IMR-90 (cell line): Measurements from ENCODE around the gene AMOTL1. TPM values are rescaled to one million over a fixed set of nuclear protein-coding genes. Genes with fewer than 3 reads are reported as not detected.
A peak's percentile ranks its signal among the peaks of the same experiment; 100 is the strongest.

Experiments
- ATAC-seq: fragments of 200-7000 bp; cut with Tn5 transposase; 2 replicates; pipeline ENCODE4 v1.9.1; 2020; ENCODE audit warnings: low read depth, mild to moderate bottlenecking, moderate library complexity
- BruUV-seq: library from RNA; stranded (reverse); fragments of 400-500 nt; replicated peaks from 2 replicates; lab custom pipeline; 2021; lab: Mats Ljungman, UMichigan
- CTCF ChIA-PET: fragments of 300-600 bp; formaldehyde crosslinking; extraction: SDS; loops from one replicate; lab custom pipeline; 2021; ENCODE audit warnings: antibody characterized with exemption; lab: Yijun Ruan, JAX
- POLR2A ChIA-PET: fragments of 300-600 bp; sonication (Branson Sonifier 250); formaldehyde crosslinking; loops from one replicate; lab custom pipeline; 2022; ENCODE audit warnings: antibody characterized with exemption; ENCODE audit not compliant: unreplicated experiment; lab: Charles Lee
- DNase-seq: peaks from one replicate; pipeline ENCODE4 v3.0.0; 2013
- H2AFZ ChIP-seq: replicated peaks from 2 replicates; pipeline ENCODE3; 2013; ENCODE audit warnings: low read length, mild to moderate bottlenecking; ENCODE audit not compliant: poor library complexity
- H2AK5ac ChIP-seq: 2 replicates; pipeline ENCODE4 v1.6.1; 2013; ENCODE audit warnings: low read depth, low read length, inconsistent platforms
- H2AK9ac ChIP-seq: replicated peaks from 2 replicates; pipeline ENCODE3; 2013; ENCODE audit warnings: mild to moderate bottlenecking, low read depth, low read length, moderate library complexity; ENCODE audit not compliant: poor library complexity
- H2BK120ac ChIP-seq: 2 replicates; pipeline ENCODE4 v1.6.1; 2013; ENCODE audit warnings: low read depth, low read length, inconsistent platforms
- H2BK15ac ChIP-seq: 3 replicates; pipeline ENCODE4 v1.6.1; 2013; ENCODE audit warnings: low read depth, low read length, inconsistent platforms
- H2BK20ac ChIP-seq: 2 replicates; pipeline ENCODE4 v1.6.1; 2013; ENCODE audit warnings: low read depth, mild to moderate bottlenecking, inconsistent platforms, low read length, moderate library complexity
- H2BK5ac ChIP-seq: 2 replicates; pipeline ENCODE4 v1.6.1; 2013; ENCODE audit warnings: mild to moderate bottlenecking, low read depth, low read length, inconsistent platforms; ENCODE audit not compliant: poor library complexity, severe bottlenecking
- H3K14ac ChIP-seq: replicated peaks from 2 replicates; pipeline ENCODE4 v1.6.1; 2013; ENCODE audit warnings: low read depth, low read length, inconsistent platforms
- H3K18ac ChIP-seq: 2 replicates; pipeline ENCODE4 v1.6.1; 2013; ENCODE audit warnings: low read depth, low read length, control low read depth
- H3K23ac ChIP-seq: 2 replicates; pipeline ENCODE4 v1.6.1; 2013; ENCODE audit warnings: low read depth, low read length, inconsistent platforms
- H3K27ac ChIP-seq: 2 replicates; pipeline ENCODE4 v1.5.1; 2013; ENCODE audit warnings: mild to moderate bottlenecking, control low read depth, low read length; ENCODE audit not compliant: insufficient read depth
- H3K27me3 ChIP-seq: 2 replicates; pipeline ENCODE4 v1.6.1; 2013; ENCODE audit warnings: low read length; ENCODE audit not compliant: control insufficient read depth, insufficient read depth
- H3K36me3 ChIP-seq: 2 replicates; pipeline ENCODE4 v1.6.1; 2013; ENCODE audit warnings: low read length, mixed read lengths; ENCODE audit not compliant: control insufficient read depth, insufficient read depth
- H3K4ac ChIP-seq: 2 replicates; pipeline ENCODE4 v1.6.1; 2013; ENCODE audit warnings: low read depth, low read length, inconsistent platforms
- H3K4me1 ChIP-seq: 2 replicates; pipeline ENCODE4 v1.6.1; 2013; ENCODE audit warnings: low read length, mixed read lengths; ENCODE audit not compliant: control insufficient read depth, insufficient read depth
- H3K4me2 ChIP-seq: 2 replicates; pipeline ENCODE4 v1.6.1; 2013; ENCODE audit warnings: low read depth, mild to moderate bottlenecking, control low read depth, low read length, moderate library complexity
- H3K4me3 ChIP-seq: 2 replicates; pipeline ENCODE4 v1.5.1; 2013; ENCODE audit warnings: low read depth, mild to moderate bottlenecking, control low read depth, low read length, moderate library complexity; ENCODE audit not compliant: insufficient read depth
- H3K56ac ChIP-seq: 2 replicates; pipeline ENCODE4 v1.6.1; 2013; ENCODE audit warnings: low read length, inconsistent platforms; ENCODE audit not compliant: insufficient read depth; ENCODE audit errors: extremely low read depth
- H3K79me1 ChIP-seq, 2 experiments: 2 replicates each; pipeline ENCODE4 v1.6.1; 2013; ENCODE audit warnings: low read length in 2 of 2, inconsistent platforms in 1 of 2, low read depth in 1 of 2
- H3K9ac ChIP-seq: 2 replicates; pipeline ENCODE4 v1.6.1; 2013; ENCODE audit warnings: low read depth, low read length, control low read depth
- H3K9me1 ChIP-seq: 2 replicates; pipeline ENCODE4 v1.6.1; 2013; ENCODE audit warnings: low read length, inconsistent platforms; ENCODE audit not compliant: insufficient read depth
- H3K9me3 ChIP-seq: 2 replicates; pipeline ENCODE4 v1.6.1; 2013; ENCODE audit warnings: low read length; ENCODE audit not compliant: control insufficient read depth, insufficient read depth
- H4K20me1 ChIP-seq: 2 replicates; pipeline ENCODE4 v1.6.1; 2013; ENCODE audit warnings: low read length, inconsistent platforms; ENCODE audit not compliant: insufficient read depth
- H4K5ac ChIP-seq: 2 replicates; pipeline ENCODE4 v1.6.1; 2013; ENCODE audit warnings: mild to moderate bottlenecking, low read depth, low read length, control low read depth
- H4K8ac ChIP-seq, 2 experiments: 2 replicates each; pipeline ENCODE4 v1.6.1; 2013; ENCODE audit warnings: low read depth in 2 of 2, low read length in 2 of 2, control low read depth in 1 of 2, inconsistent platforms in 1 of 2
- H4K91ac ChIP-seq: 2 replicates; pipeline ENCODE4 v1.6.1; 2013; ENCODE audit warnings: low read depth, low read length, inconsistent platforms; ENCODE audit not compliant: insufficient read depth
- BHLHE40 ChIP-seq: fragments of 150-350 bp; IDR thresholded peaks from 2 replicates; pipeline ENCODE4 v1.6.1; 2016; ENCODE audit warnings: mild to moderate bottlenecking, low read depth, low read length
- CEBPB ChIP-seq: IDR thresholded peaks from 2 replicates; pipeline ENCODE4 v1.6.1; 2012; ENCODE audit warnings: low read depth, low read length, improper control_type of control experiment
- FOS ChIP-seq: fragments of 150-350 bp; IDR thresholded peaks from 2 replicates; pipeline ENCODE4 v1.6.1; 2016; ENCODE audit warnings: low read depth, low read length
- MAFK ChIP-seq: IDR thresholded peaks from 2 replicates; pipeline ENCODE4 v1.6.1; 2012; ENCODE audit warnings: low read depth, low read length, improper control_type of control experiment
- MAZ ChIP-seq: IDR thresholded peaks from 2 replicates; pipeline ENCODE4 v1.6.1; 2012; ENCODE audit warnings: low read depth, mild to moderate bottlenecking, low read length, improper control_type of control experiment, moderate library complexity, borderline replicate concordance
- MXI1 ChIP-seq: IDR thresholded peaks from 2 replicates; pipeline ENCODE4 v1.6.1; 2012; ENCODE audit warnings: low read depth, mild to moderate bottlenecking, low read length, moderate library complexity, borderline replicate concordance
- NFE2L2 ChIP-seq: fragments of 150-350 bp; IDR thresholded peaks from 2 replicates; pipeline ENCODE4 v1.6.1; 2016; ENCODE audit warnings: low read depth, mild to moderate bottlenecking, low read length
- POLR2A ChIP-seq: IDR thresholded peaks from 2 replicates; pipeline ENCODE4 v1.6.1; 2012; ENCODE audit warnings: mild to moderate bottlenecking, low read depth, low read length
- RAD21 ChIP-seq: IDR thresholded peaks from 2 replicates; pipeline ENCODE4 v1.6.1; 2012; ENCODE audit warnings: low read length, improper control_type of control experiment
- RCOR1 ChIP-seq: IDR thresholded peaks from 2 replicates; pipeline ENCODE4 v1.6.1; 2012; ENCODE audit warnings: mild to moderate bottlenecking, low read length, improper control_type of control experiment; ENCODE audit not compliant: insufficient replicate concordance
- RFX5 ChIP-seq: IDR thresholded peaks from 2 replicates; pipeline ENCODE4 v1.8.0; 2012; ENCODE audit warnings: low read depth, mild to moderate bottlenecking, low read length, moderate library complexity
- SMC3 ChIP-seq: fragments of 150-350 bp; IDR thresholded peaks from 2 replicates; pipeline ENCODE4 v1.6.1; 2016; ENCODE audit warnings: low read depth, mild to moderate bottlenecking, antibody characterized with exemption, low read length, moderate library complexity
- WGBS, 2 experiments: methylation state at CpG; one replicate each; pipeline versions ENCODE4 v1.1.5 to v1.1.7; 2013; ENCODE audit warnings: missing lambda C conversion rate in 2 of 2; ENCODE audit not compliant: insufficient read length in 1 of 2; ENCODE audit errors: extremely low coverage in 2 of 2; 5-methylcytosine and 5-hydroxymethylcytosine counted together
- dilution Hi-C: fragments of 300-500 bp; cut with HindIII; formaldehyde crosslinking; loops from one replicate; pipeline ENCODE4 v1.14.3; 2018; ENCODE audit warnings: low sequenced_read_pairs; ENCODE audit not compliant: unreplicated experiment
- in situ Hi-C: fragments of 300-500 bp; cut with MboI; formaldehyde crosslinking; loops from 3 replicates; pipeline ENCODE4 v1.14.3; 2019; ENCODE audit warnings: low sequenced_read_pairs, inconsistent platforms, mixed read lengths
- intact Hi-C: fragments of 100-400 bp; cut with micrococcal nuclease; formaldehyde crosslinking; loops from 2 replicates; pipeline ENCODE4 v1.10.0; 2022
- polyA plus RNA-seq, 3 experiments: library from polyadenylated mRNA; depleted of rRNA; stranded (reverse); fragments of >200 nt; gene quantifications; 2 replicates each; pipeline ENCODE4 v1.2.3, GENCODE V29; 2012; ENCODE audit warnings: low replicate concordance in 1 of 3
- total RNA-seq: library from RNA; depleted of rRNA; stranded (reverse); fragments of >200 nt; gene quantifications from 2 replicates; pipeline ENCODE4 v1.2.3, GENCODE V29; 2012
- TF ChIP-seq, protein P1 (sequence below): conservative IDR thresholded peaks from 2 replicates; pipeline ENCODE4 v1.5.1; 2012; ENCODE audit warnings: mild to moderate bottlenecking, low read depth, low read length, improper control_type of control experiment
- TF ChIP-seq, protein P2 (sequence below): fragments of 150-350 bp; IDR thresholded peaks from 2 replicates; pipeline ENCODE4 v1.6.1; 2016; ENCODE audit warnings: low read depth, mild to moderate bottlenecking, low read length, moderate library complexity, borderline replicate concordance
- TF ChIP-seq, protein P3 (sequence below): fragments of 150-350 bp; IDR thresholded peaks from 2 replicates; pipeline ENCODE4 v1.6.1; 2017; ENCODE audit warnings: mild to moderate bottlenecking, antibody characterized with exemption, low read length, low read depth

AMOTL1 gene
- total and polyA plus RNA-seq, 2 of the 4 experiments (the other 2 are of a cell fraction), result 18.6 to 49.5 TPM

DNA sequence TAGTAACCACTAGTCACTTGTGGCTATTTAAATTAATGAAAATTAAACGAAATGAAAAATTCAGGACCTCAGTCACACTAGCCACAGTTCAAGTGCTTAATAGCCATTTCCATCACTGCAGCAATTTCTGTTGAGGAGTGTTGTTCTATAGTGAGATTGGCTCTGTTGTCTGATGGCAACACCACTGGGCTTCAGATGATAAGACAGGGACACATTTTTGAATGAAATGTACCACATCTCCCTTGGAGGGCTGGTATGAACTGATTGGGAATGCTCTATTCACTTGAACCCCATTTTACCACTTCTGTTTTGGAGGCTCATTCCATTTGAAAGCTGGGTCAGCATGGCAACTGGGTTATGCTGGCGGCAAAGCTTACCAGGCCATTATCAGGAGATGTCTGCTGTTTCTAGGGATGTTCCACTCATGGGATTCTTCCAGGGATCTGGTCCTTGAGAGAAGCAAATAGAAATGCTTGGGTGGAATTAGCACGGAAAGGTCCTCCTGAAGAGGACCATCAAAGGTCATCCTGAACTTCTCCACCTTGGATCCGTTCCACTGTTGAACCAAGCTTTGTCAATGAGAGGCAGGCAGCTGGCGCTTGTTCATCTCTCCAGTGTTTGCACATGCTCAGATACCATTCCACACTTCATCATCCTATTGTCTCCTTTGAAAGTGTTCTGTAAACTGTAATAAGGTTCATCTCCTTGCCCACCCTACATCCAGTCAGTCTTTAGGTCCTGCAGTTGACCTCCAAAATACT, 7.6 kb downstream of the AMOTL1 start:
- Histone ChIP-seq H2BK120ac (no peak overlapping the region), H3K9me1 (peaks cover 31% of the 10 kb centered on the region), H3K27ac (no peak overlapping the region), H3K4ac (peak overlapping the region; percentile 40; the same call in 1 of the 2 replicates), H3K4me2 (peak overlapping the region; percentile 54; the same call in 1 of the 2 replicates), H3K79me1 (peaks cover 25 to 72% of the 10 kb centered on the region in 2 experiments), H2BK15ac (0 out of 3 replicates have a peak overlapping the region, but pooled peaks have one; percentile 16), H3K4me3 (no peak overlapping the region), H3K14ac (peak overlapping the region; percentile 34), H3K9me3 (no peaks in the 10 kb centered on the region), H4K20me1 (peaks cover 59% of the 10 kb centered on the region), H2AFZ (no peak overlapping the region), H3K18ac (no peak overlapping the region; the same call in 1 of the 2 replicates), H3K9ac (no peak overlapping the region), H2BK5ac (no peak overlapping the region), H3K23ac (peak overlapping the region; percentile 62), H4K91ac (no peak overlapping the region), H2AK5ac (peak overlapping the region; percentile 57), H2BK20ac (no peak overlapping the region), H3K27me3 (no peaks in the 10 kb centered on the region), H3K56ac (no peak overlapping the region), H4K8ac (0 out of 4 replicates have a peak overlapping the region, but pooled peaks of 1 of the 2 experiments have one; percentile 29), H4K5ac (no peak overlapping the region), H3K4me1 (peaks cover 19% of the 10 kb centered on the region), H2AK9ac (no peak overlapping the region), H3K36me3 (no peaks in the 10 kb centered on the region)
- dilution Hi-C loops (no loop called here), in situ Hi-C loops (no loop called here), intact Hi-C loops (no loop called here)
- no peak for DNase-seq
- ATAC-seq, result no peak
- WGBS, 2 experiments, result no CpG with 5 or more reads among the region's 5 CpGs
- BruUV-seq, result no TSS peak
- ChIA-PET POLR2A (no interaction called here), CTCF (interaction anchor here (1.4 kb wide), 1 partner anchor 19 kb away, joined by 3 read pairs; no protein-coding TSS in a partner anchor)
- TF ChIP-seq RFX5 (no peak), RAD21 (no peak), NFE2L2 (no peak), MAFK (no peak), RCOR1 (no peak), POLR2A (no peak), BHLHE40 (no peak), SMC3 (no peak), MXI1 (no peak), CEBPB (no peak), MAZ (no peak), FOS (no peak)
- TF ChIP-seq, protein P1, sequence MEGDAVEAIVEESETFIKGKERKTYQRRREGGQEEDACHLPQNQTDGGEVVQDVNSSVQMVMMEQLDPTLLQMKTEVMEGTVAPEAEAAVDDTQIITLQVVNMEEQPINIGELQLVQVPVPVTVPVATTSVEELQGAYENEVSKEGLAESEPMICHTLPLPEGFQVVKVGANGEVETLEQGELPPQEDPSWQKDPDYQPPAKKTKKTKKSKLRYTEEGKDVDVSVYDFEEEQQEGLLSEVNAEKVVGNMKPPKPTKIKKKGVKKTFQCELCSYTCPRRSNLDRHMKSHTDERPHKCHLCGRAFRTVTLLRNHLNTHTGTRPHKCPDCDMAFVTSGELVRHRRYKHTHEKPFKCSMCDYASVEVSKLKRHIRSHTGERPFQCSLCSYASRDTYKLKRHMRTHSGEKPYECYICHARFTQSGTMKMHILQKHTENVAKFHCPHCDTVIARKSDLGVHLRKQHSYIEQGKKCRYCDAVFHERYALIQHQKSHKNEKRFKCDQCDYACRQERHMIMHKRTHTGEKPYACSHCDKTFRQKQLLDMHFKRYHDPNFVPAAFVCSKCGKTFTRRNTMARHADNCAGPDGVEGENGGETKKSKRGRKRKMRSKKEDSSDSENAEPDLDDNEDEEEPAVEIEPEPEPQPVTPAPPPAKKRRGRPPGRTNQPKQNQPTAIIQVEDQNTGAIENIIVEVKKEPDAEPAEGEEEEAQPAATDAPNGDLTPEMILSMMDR, result no peak
- TF ChIP-seq, protein P2, sequence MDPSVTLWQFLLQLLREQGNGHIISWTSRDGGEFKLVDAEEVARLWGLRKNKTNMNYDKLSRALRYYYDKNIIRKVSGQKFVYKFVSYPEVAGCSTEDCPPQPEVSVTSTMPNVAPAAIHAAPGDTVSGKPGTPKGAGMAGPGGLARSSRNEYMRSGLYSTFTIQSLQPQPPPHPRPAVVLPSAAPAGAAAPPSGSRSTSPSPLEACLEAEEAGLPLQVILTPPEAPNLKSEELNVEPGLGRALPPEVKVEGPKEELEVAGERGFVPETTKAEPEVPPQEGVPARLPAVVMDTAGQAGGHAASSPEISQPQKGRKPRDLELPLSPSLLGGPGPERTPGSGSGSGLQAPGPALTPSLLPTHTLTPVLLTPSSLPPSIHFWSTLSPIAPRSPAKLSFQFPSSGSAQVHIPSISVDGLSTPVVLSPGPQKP, result no peak
- TF ChIP-seq, protein P3, sequence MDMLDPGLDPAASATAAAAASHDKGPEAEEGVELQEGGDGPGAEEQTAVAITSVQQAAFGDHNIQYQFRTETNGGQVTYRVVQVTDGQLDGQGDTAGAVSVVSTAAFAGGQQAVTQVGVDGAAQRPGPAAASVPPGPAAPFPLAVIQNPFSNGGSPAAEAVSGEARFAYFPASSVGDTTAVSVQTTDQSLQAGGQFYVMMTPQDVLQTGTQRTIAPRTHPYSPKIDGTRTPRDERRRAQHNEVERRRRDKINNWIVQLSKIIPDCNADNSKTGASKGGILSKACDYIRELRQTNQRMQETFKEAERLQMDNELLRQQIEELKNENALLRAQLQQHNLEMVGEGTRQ, result no peak
